GM23338 (cell line): ENCODE results near the gene RPL7A.

Experiments
- CREB1 ChIP-seq: fragments of 250-450 bp; sonication (Bioruptor Pico); IDR thresholded peaks from 2 replicates; pipeline ENCODE4 v1.5.0; 2020; ENCODE audit warnings: low read depth, mild to moderate bottlenecking, moderate library complexity
- EZH2 ChIP-seq: fragments of 200-600 bp; sonication (generic); IDR thresholded peaks from one replicate; pipeline ENCODE4 v1.8.0; 2017; ENCODE audit warnings: antibody characterized with exemption, mild to moderate bottlenecking, low read depth; ENCODE audit not compliant: unreplicated experiment
- EZH2phosphoT487 ChIP-seq: fragments of 200-600 bp; sonication (generic); IDR thresholded peaks from one replicate; pipeline ENCODE4 v1.8.1; 2018; ENCODE audit warnings: antibody characterized with exemption; ENCODE audit not compliant: unreplicated experiment
- JUNB ChIP-seq: IDR thresholded peaks from one replicate; pipeline ENCODE4 v1.6.1; 2016; ENCODE audit warnings: antibody characterized with exemption; ENCODE audit not compliant: unreplicated experiment
- NANOG ChIP-seq: IDR thresholded peaks from 2 replicates; pipeline ENCODE4 v1.6.1; 2016; ENCODE audit warnings: antibody characterized with exemption, borderline replicate concordance
- POLR2AphosphoS5 ChIP-seq: IDR thresholded peaks from 2 replicates; pipeline ENCODE4 v1.6.1; 2016; ENCODE audit warnings: antibody characterized with exemption, low read depth
- ZNF331 ChIP-seq: fragments of 250-450 bp; sonication (Bioruptor Pico); IDR thresholded peaks from 2 replicates; pipeline ENCODE4 v1.5.0; 2020; ENCODE audit warnings: low read depth, mild to moderate bottlenecking, moderate library complexity
- TF ChIP-seq, protein P1 (sequence below), 2 experiments: fragments of 200-600 bp in 1 of 2; sonication (generic) in 1 of 2; conservative IDR thresholded peaks; 2 replicates each; pipeline versions ENCODE4 v1.5.1 to v1.6.1; 2016 to 2017; ENCODE audit warnings: antibody characterized with exemption in 2 of 2, low read depth in 2 of 2, mild to moderate bottlenecking in 2 of 2, moderate library complexity in 1 of 2
- TF ChIP-seq, protein P2 (sequence below): IDR thresholded peaks from one replicate; pipeline ENCODE4 v1.6.1; 2018; ENCODE audit warnings: antibody characterized with exemption; ENCODE audit not compliant: unreplicated experiment
- TF ChIP-seq, protein P3 (sequence below): IDR thresholded peaks from 2 replicates; pipeline ENCODE4 v1.6.1; 2016; ENCODE audit warnings: antibody characterized with exemption
- TF ChIP-seq, protein P4 (sequence below): fragments of 250-450 bp; sonication (Bioruptor Pico); IDR thresholded peaks from 2 replicates; pipeline ENCODE4 v1.5.0; 2020; ENCODE audit warnings: mild to moderate bottlenecking, moderate library complexity

DNA sequence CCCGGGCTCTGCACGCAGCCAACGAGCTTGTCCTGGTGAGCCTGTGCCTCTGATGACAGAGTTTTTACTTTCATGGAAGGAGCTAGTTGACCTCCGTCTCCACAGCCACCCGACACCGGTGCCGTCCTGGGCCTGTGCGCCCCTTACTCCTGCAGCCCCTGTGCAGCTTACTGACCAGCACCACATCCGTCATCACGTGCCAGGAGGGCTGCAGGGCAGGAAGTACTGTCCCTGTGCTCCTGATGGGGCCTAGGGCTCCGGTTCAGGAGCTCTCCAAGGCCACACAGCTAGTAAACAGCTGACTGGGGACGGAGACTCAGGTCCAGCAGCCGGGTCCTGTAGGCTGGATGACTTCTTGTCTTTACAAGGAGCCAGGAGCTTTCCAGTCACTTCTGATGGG, 38.3 kb downstream of the RPL7A start:
- TF ChIP-seq, protein P1, sequence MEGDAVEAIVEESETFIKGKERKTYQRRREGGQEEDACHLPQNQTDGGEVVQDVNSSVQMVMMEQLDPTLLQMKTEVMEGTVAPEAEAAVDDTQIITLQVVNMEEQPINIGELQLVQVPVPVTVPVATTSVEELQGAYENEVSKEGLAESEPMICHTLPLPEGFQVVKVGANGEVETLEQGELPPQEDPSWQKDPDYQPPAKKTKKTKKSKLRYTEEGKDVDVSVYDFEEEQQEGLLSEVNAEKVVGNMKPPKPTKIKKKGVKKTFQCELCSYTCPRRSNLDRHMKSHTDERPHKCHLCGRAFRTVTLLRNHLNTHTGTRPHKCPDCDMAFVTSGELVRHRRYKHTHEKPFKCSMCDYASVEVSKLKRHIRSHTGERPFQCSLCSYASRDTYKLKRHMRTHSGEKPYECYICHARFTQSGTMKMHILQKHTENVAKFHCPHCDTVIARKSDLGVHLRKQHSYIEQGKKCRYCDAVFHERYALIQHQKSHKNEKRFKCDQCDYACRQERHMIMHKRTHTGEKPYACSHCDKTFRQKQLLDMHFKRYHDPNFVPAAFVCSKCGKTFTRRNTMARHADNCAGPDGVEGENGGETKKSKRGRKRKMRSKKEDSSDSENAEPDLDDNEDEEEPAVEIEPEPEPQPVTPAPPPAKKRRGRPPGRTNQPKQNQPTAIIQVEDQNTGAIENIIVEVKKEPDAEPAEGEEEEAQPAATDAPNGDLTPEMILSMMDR (conservative IDR thresholded peaks at IDR 0.05; ENCODE audit: low read depth in 2 of 2), result no peak
- TF ChIP-seq POLR2AphosphoS5, result no peak
- TF ChIP-seq, protein P2, sequence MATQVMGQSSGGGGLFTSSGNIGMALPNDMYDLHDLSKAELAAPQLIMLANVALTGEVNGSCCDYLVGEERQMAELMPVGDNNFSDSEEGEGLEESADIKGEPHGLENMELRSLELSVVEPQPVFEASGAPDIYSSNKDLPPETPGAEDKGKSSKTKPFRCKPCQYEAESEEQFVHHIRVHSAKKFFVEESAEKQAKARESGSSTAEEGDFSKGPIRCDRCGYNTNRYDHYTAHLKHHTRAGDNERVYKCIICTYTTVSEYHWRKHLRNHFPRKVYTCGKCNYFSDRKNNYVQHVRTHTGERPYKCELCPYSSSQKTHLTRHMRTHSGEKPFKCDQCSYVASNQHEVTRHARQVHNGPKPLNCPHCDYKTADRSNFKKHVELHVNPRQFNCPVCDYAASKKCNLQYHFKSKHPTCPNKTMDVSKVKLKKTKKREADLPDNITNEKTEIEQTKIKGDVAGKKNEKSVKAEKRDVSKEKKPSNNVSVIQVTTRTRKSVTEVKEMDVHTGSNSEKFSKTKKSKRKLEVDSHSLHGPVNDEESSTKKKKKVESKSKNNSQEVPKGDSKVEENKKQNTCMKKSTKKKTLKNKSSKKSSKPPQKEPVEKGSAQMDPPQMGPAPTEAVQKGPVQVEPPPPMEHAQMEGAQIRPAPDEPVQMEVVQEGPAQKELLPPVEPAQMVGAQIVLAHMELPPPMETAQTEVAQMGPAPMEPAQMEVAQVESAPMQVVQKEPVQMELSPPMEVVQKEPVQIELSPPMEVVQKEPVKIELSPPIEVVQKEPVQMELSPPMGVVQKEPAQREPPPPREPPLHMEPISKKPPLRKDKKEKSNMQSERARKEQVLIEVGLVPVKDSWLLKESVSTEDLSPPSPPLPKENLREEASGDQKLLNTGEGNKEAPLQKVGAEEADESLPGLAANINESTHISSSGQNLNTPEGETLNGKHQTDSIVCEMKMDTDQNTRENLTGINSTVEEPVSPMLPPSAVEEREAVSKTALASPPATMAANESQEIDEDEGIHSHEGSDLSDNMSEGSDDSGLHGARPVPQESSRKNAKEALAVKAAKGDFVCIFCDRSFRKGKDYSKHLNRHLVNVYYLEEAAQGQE, result no peak
- no peak for TF ChIP-seq EZH2phosphoT487
- no peak for TF ChIP-seq EZH2
- TF ChIP-seq CREB1 (CRISPR knock-in tag), result no peak
- TF ChIP-seq JUNB, result no peak
- TF ChIP-seq, protein P3, sequence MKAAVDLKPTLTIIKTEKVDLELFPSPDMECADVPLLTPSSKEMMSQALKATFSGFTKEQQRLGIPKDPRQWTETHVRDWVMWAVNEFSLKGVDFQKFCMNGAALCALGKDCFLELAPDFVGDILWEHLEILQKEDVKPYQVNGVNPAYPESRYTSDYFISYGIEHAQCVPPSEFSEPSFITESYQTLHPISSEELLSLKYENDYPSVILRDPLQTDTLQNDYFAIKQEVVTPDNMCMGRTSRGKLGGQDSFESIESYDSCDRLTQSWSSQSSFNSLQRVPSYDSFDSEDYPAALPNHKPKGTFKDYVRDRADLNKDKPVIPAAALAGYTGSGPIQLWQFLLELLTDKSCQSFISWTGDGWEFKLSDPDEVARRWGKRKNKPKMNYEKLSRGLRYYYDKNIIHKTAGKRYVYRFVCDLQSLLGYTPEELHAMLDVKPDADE, result no peak
- TF ChIP-seq ZNF331, result no peak
- TF ChIP-seq, protein P4, sequence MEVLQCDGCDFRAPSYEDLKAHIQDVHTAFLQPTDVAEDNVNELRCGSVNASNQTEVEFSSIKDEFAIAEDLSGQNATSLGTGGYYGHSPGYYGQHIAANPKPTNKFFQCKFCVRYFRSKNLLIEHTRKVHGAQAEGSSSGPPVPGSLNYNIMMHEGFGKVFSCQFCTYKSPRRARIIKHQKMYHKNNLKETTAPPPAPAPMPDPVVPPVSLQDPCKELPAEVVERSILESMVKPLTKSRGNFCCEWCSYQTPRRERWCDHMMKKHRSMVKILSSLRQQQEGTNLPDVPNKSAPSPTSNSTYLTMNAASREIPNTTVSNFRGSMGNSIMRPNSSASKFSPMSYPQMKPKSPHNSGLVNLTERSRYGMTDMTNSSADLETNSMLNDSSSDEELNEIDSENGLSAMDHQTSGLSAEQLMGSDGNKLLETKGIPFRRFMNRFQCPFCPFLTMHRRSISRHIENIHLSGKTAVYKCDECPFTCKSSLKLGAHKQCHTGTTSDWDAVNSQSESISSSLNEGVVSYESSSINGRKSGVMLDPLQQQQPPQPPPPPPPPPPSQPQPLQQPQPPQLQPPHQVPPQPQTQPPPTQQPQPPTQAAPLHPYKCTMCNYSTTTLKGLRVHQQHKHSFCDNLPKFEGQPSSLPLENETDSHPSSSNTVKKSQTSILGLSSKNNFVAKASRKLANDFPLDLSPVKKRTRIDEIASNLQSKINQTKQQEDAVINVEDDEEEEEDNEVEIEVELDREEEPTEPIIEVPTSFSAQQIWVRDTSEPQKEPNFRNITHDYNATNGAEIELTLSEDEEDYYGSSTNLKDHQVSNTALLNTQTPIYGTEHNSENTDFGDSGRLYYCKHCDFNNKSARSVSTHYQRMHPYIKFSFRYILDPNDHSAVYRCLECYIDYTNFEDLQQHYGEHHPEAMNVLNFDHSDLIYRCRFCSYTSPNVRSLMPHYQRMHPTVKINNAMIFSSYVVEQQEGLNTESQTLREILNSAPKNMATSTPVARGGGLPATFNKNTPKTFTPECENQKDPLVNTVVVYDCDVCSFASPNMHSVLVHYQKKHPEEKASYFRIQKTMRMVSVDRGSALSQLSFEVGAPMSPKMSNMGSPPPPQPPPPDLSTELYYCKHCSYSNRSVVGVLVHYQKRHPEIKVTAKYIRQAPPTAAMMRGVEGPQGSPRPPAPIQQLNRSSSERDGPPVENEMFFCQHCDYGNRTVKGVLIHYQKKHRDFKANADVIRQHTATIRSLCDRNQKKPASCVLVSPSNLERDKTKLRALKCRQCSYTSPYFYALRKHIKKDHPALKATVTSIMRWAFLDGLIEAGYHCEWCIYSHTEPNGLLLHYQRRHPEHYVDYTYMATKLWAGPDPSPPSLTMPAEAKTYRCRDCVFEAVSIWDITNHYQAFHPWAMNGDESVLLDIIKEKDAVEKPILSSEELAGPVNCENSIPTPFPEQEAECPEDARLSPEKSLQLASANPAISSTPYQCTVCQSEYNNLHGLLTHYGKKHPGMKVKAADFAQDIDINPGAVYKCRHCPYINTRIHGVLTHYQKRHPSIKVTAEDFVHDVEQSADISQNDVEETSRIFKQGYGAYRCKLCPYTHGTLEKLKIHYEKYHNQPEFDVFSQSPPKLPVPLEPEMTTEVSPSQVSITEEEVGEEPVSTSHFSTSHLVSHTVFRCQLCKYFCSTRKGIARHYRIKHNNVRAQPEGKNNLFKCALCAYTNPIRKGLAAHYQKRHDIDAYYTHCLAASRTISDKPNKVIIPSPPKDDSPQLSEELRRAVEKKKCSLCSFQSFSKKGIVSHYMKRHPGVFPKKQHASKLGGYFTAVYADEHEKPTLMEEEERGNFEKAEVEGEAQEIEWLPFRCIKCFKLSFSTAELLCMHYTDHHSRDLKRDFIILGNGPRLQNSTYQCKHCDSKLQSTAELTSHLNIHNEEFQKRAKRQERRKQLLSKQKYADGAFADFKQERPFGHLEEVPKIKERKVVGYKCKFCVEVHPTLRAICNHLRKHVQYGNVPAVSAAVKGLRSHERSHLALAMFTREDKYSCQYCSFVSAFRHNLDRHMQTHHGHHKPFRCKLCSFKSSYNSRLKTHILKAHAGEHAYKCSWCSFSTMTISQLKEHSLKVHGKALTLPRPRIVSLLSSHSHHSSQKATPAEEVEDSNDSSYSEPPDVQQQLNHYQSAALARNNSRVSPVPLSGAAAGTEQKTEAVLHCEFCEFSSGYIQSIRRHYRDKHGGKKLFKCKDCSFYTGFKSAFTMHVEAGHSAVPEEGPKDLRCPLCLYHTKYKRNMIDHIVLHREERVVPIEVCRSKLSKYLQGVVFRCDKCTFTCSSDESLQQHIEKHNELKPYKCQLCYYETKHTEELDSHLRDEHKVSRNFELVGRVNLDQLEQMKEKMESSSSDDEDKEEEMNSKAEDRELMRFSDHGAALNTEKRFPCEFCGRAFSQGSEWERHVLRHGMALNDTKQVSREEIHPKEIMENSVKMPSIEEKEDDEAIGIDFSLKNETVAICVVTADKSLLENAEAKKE (CRISPR knock-in tag), result no peak
- no peak for TF ChIP-seq NANOG
